Fibroblast of pulmonary artery (primary cell): ENCODE measurements around the gene TCF4.

Source experiments
- DNase-seq: peaks from one replicate; pipeline ENCODE4 v3.0.0-alpha.2; 2010; ENCODE audit warnings: low read depth
- H3K4me3 ChIP-seq: replicated peaks from 2 replicates; pipeline ENCODE4 v1.5.1; 2011; ENCODE audit warnings: low read depth, mild to moderate bottlenecking, control low read depth, low read length, moderate library complexity
- CTCF ChIP-seq: IDR thresholded peaks from 2 replicates; pipeline ENCODE4 v1.5.1; 2011; ENCODE audit warnings: mild to moderate bottlenecking, control low read depth, low read length, inconsistent platforms; ENCODE audit errors: missing control alignments

Gene TCF4

GRCh38 chr18:55462652-55463051 lies 125.3 kb downstream of the TCF4 start:
- no peak overlapping the region for H3K4me3 ChIP-seq
- no peak for TF ChIP-seq CTCF
- DNase-seq, result no peak

GRCh38 chr18:55461848-55462247 lies 126.1 kb downstream of the TCF4 start:
- no peak overlapping the region for H3K4me3 ChIP-seq
- no peak for TF ChIP-seq CTCF
- DNase-seq, result no peak

- no peak for DNase-seq
- H3K4me3 ChIP-seq, result no peak overlapping the region
- TF ChIP-seq CTCF, result no peak
These were observed 129.4 kb downstream of the TCF4 start for GRCh38 chr18:55458456-55459203.

- no peak overlapping the region for H3K4me3 ChIP-seq
- no peak for TF ChIP-seq CTCF
- no peak for DNase-seq
These were observed 131.0 kb downstream of the TCF4 start for GRCh38 chr18:55457028-55457427.

- no peak overlapping the region for H3K4me3 ChIP-seq
- no peak for TF ChIP-seq CTCF
- DNase-seq, result no peak
These were observed 132.1 kb downstream of the TCF4 start for GRCh38 chr18:55455938-55456337.

GRCh38 chr18:55453186-55453585 lies 134.8 kb downstream of the TCF4 start:
- no peak for TF ChIP-seq CTCF

GRCh38 chr18:55452123-55452611 lies 135.8 kb downstream of the TCF4 start:
- TF ChIP-seq CTCF, result no peak
- peak; percentile 43 for DNase-seq
- H3K4me3 ChIP-seq, result no peak overlapping the region

More at GRCh38 chr18:55453186-55453585, 134.8 kb downstream of the TCF4 start:
- no peak overlapping the region for H3K4me3 ChIP-seq
- no peak for DNase-seq
